ENCODE measurements around the gene SLC45A1.

DNA sequence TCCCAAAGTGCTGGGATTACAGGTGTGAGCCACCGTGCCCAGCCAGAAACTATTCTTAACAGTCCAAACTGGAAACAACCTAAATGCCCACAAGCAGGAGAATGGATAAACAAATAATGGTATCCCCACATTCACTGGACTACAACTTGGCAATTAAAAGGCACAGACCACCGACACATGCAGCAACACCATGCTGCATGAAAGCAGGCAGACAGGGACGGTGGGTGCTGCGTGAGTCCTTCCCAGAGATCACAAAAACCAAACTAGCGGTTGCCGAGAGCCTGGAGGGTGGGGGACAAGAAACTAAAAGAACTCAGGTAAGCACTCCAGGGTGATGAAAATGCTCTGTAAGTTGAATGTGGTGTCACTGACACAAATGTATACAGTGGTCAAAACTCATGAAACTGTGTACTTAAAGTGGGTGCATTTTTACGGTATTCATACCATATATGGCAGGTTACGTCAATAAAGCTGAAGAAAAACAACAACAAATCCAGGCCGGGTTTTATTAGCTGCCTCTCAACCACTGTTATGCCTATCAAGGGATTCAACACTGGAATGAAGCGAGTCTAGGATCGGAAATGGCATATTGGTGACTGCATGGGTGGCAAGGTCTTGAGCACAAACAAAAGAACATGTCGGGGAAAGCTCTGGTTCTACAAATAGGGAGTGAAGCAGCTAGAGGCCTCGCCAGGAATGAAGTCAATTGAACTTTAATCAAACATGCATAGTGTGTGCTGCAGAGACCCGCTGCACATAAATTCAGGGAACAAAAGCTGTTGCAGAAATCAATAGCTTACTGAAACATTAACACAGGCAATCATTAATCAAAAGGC, 52.4 kb downstream of the SLC45A1 start:
- TF ChIP-seq ZNF274 (IDR thresholded peaks at IDR 0.05; ENCODE audit: low read length) (no peak), ZNF274 (tag by site-specific recombination; IDR thresholded peaks at IDR 0.05; ENCODE audit: borderline replicate concordance) (no peak), CTCF (tag by site-specific recombination; IDR thresholded peaks at IDR 0.05) (no peak), ZNF768 (tag by site-specific recombination; IDR thresholded peaks at IDR 0.05) (no peak), ZBTB21 (tag by site-specific recombination; IDR thresholded peaks at IDR 0.05) (no peak), ZNF202 (tag by site-specific recombination; IDR thresholded peaks at IDR 0.05; ENCODE audit: borderline replicate concordance) (no peak), BCL11A (tag by site-specific recombination; IDR thresholded peaks at IDR 0.05; ENCODE audit: low read depth) (no peak)
- TF ChIP-seq, protein P1, sequence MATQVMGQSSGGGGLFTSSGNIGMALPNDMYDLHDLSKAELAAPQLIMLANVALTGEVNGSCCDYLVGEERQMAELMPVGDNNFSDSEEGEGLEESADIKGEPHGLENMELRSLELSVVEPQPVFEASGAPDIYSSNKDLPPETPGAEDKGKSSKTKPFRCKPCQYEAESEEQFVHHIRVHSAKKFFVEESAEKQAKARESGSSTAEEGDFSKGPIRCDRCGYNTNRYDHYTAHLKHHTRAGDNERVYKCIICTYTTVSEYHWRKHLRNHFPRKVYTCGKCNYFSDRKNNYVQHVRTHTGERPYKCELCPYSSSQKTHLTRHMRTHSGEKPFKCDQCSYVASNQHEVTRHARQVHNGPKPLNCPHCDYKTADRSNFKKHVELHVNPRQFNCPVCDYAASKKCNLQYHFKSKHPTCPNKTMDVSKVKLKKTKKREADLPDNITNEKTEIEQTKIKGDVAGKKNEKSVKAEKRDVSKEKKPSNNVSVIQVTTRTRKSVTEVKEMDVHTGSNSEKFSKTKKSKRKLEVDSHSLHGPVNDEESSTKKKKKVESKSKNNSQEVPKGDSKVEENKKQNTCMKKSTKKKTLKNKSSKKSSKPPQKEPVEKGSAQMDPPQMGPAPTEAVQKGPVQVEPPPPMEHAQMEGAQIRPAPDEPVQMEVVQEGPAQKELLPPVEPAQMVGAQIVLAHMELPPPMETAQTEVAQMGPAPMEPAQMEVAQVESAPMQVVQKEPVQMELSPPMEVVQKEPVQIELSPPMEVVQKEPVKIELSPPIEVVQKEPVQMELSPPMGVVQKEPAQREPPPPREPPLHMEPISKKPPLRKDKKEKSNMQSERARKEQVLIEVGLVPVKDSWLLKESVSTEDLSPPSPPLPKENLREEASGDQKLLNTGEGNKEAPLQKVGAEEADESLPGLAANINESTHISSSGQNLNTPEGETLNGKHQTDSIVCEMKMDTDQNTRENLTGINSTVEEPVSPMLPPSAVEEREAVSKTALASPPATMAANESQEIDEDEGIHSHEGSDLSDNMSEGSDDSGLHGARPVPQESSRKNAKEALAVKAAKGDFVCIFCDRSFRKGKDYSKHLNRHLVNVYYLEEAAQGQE (tag by site-specific recombination; IDR thresholded peaks at IDR 0.05), result no peak

Data from HEK293 (cell line).